ENCODE data around the gene MEX3C.

GRCh38 chr18:51235009-51235789, 37.7 kb upstream of the MEX3C start:
- TF ChIP-seq MAX (IDR thresholded peaks at IDR 0.05; ENCODE audit: low read depth, low read length): no peak
- TF ChIP-seq, protein P1, sequence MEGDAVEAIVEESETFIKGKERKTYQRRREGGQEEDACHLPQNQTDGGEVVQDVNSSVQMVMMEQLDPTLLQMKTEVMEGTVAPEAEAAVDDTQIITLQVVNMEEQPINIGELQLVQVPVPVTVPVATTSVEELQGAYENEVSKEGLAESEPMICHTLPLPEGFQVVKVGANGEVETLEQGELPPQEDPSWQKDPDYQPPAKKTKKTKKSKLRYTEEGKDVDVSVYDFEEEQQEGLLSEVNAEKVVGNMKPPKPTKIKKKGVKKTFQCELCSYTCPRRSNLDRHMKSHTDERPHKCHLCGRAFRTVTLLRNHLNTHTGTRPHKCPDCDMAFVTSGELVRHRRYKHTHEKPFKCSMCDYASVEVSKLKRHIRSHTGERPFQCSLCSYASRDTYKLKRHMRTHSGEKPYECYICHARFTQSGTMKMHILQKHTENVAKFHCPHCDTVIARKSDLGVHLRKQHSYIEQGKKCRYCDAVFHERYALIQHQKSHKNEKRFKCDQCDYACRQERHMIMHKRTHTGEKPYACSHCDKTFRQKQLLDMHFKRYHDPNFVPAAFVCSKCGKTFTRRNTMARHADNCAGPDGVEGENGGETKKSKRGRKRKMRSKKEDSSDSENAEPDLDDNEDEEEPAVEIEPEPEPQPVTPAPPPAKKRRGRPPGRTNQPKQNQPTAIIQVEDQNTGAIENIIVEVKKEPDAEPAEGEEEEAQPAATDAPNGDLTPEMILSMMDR (IDR thresholded peaks at IDR 0.05; ENCODE audit: low read depth, low read length): no peak
- no peak for TF ChIP-seq POLR2A (IDR thresholded peaks at IDR 0.05; ENCODE audit: extremely low read depth, insufficient read length)
